ENCODE results near the gene NFIX. TPM values are rescaled to one million over a fixed set of nuclear protein-coding genes. Genes with fewer than 3 reads are reported as not detected.

The NFIX gene
- total and polyA plus RNA-seq, 9 of the 15 experiments (the other 6 are each of a cell fraction or from before 2014, with no cell fraction given): 0.28 to 26.8 (median 5.4) TPM

- TF ChIP-seq TRIM25 (IDR thresholded peaks at IDR 0.05; ENCODE audit: borderline replicate concordance): no peak
- no peak for TF ChIP-seq MYC (IDR thresholded peaks at IDR 0.05; ENCODE audit: low read depth, low read length)
- TF ChIP-seq MYC (CRISPR knock-in tag; IDR thresholded peaks at IDR 0.05; ENCODE audit: borderline replicate concordance, low read depth): no peak
- TF ChIP-seq POLR3G (IDR thresholded peaks at IDR 0.05; ENCODE audit: extremely low read depth, insufficient read length, insufficient replicate concordance): no peak
- TF ChIP-seq HSF4 (CRISPR knock-in tag; IDR thresholded peaks at IDR 0.05; ENCODE audit: borderline replicate concordance): no peak
- no peak for TF ChIP-seq NR2F6 (CRISPR knock-in tag; IDR thresholded peaks at IDR 0.05)
- TF ChIP-seq ZKSCAN8 (CRISPR knock-in tag; IDR thresholded peaks at IDR 0.05): no peak
- no peak for TF ChIP-seq ILF3 (IDR thresholded peaks at IDR 0.05; ENCODE audit: borderline replicate concordance)
- no peak for TF ChIP-seq HOMEZ (CRISPR knock-in tag; IDR thresholded peaks at IDR 0.05)
- TF ChIP-seq PTRF (tag; IDR thresholded peaks at IDR 0.05): no peak
- TF ChIP-seq ZNF23 (CRISPR knock-in tag; IDR thresholded peaks at IDR 0.05): no peak
- no peak for TF ChIP-seq HNRNPK (IDR thresholded peaks at IDR 0.05; ENCODE audit: low read depth, low read length, poor library complexity, severe bottlenecking)
- no peak for TF ChIP-seq AFF1 (IDR thresholded peaks at IDR 0.05; ENCODE audit: low read depth in 1 of 2, partially characterized antibody in 2 of 2)
- TF ChIP-seq ZNF77 (CRISPR knock-in tag; IDR thresholded peaks at IDR 0.05): no peak
- TF ChIP-seq MXD1 (CRISPR knock-in tag; IDR thresholded peaks at IDR 0.05; ENCODE audit: borderline replicate concordance, poor library complexity, severe bottlenecking): no peak
- no peak for TF ChIP-seq TBP (optimal IDR thresholded peaks at IDR 0.05; ENCODE audit: low read depth, low read length)
- TF ChIP-seq FOXO4 (CRISPR knock-in tag; IDR thresholded peaks at IDR 0.05): no peak
- TF ChIP-seq NFE2L1 (tag; IDR thresholded peaks at IDR 0.05; ENCODE audit: borderline replicate concordance, low read depth): no peak
- no peak for TF ChIP-seq JUNB (CRISPR knock-in tag; conservative IDR thresholded peaks at IDR 0.05)
Observed at GRCh38 chr19:13130886-13131490, 135.7 kb downstream of the NFIX start (continued).
